GM20431 (cell line): ENCODE data around the gene ISLR.

ENCODE experiments used
- in situ Hi-C: fragments of 300-500 bp; cut with MseI, MboI; formaldehyde crosslinking; loops from one replicate; pipeline ENCODE4 v1.15.0; 2020; ENCODE audit warnings: low sequenced_read_pairs; ENCODE audit not compliant: unreplicated experiment

ISLR gene

DNA sequence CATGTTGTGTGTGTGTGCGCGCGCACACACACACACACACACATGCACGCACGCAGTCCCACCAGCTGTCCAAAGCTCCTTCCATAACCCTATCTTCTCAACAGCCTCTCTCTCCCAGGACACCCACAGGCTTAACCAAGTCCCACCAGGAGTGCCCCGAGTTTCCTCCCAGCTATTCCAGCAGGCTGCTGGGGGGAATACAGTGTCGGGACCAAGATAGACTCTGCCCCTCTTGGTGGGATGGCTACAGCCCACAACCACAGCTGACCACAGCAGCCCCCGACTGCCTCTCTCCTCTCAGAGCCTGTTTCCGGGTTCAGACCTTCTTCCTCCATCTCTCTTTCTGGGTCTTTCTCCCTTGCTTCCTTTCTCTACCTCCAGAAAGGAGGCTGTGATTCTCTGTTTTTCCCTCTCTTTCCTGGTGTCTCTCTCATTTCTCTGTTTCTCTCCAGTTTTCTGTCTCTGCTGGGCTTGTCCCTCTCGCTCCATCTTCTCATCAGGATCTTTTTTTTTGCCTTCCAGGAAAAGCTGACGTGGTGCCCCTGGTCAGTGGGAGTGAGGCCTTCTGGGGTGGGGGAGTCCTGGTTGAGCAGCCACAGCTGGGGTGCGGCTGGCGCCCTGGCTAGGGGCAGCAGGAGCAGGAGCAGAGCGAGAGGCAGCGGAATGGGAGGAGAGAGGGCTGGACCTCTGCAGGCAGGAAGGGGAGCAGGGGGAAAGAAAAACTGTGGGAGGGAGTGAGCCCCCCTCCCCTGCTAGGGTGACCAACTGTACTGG is 3.3 kb upstream of the ISLR start:
- in situ Hi-C loops: no loop called here

DNA sequence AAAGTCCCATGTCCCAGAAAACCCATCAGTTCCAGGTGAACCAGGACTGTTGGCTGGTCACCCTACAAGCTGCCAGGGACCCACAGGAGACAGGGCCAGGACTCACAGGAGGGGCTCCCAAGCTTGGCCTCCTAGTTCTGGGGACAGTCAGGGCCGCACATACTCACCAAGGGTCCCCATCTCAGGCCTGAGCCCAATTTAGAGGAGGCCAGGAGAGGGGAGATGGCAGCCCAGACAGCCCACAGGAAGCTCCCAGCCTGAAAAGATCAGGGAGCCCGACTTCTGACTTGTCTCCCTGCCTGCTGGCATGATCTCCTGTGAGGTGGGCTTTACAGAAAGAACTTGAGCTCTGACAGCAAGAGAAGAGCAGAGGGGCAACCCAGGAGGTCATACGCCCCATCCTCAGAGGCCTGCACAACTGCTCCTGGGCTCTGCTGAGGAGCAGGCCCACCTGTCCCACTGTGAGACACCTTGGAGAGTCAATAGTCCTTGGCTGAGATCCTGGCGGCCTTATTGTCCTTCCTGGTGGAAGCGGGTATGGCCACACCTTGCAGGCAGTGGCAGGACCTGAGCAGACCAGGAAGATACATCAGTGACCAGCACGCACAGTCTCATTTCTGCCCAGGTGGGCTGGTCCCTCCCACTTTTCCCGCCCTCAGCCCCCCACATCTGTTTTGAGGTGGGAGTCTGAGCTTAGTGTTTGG is 2.5 kb upstream of the ISLR start:
- in situ Hi-C loops: no loop called here

DNA sequence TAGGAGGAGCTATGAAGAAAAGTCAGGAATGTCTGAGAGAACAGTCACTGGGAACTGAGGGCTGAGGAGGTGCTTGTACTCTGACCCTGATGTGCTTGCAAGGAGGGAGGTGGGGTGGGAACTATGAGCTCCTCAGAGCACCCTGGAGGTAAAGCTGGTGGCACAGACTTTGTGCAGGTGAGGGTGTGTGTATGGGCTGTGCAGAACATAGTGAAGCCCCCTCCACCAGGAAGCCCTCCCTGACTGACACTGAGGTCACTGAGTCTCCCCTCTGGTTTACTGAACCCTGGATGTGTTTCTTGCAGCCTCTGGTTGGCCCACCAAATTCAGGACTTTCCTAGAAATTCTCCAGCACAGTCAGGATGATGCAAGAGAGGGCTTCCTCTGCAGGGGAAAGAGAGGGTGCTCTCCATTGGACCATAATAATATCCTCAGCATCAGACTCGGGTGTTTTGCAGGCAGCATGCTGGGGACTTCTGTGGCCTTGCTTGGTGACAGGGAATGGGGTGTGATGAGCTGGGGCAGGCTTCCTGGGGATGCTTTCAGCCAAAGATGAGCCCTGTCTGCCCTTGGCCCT is 1.5 kb upstream of the ISLR start:
- in situ Hi-C loops: no loop called here

GRCh38 chr15:74172701-74173379 is 670 bp upstream of the ISLR start:
- in situ Hi-C loops: no loop called here

DNA sequence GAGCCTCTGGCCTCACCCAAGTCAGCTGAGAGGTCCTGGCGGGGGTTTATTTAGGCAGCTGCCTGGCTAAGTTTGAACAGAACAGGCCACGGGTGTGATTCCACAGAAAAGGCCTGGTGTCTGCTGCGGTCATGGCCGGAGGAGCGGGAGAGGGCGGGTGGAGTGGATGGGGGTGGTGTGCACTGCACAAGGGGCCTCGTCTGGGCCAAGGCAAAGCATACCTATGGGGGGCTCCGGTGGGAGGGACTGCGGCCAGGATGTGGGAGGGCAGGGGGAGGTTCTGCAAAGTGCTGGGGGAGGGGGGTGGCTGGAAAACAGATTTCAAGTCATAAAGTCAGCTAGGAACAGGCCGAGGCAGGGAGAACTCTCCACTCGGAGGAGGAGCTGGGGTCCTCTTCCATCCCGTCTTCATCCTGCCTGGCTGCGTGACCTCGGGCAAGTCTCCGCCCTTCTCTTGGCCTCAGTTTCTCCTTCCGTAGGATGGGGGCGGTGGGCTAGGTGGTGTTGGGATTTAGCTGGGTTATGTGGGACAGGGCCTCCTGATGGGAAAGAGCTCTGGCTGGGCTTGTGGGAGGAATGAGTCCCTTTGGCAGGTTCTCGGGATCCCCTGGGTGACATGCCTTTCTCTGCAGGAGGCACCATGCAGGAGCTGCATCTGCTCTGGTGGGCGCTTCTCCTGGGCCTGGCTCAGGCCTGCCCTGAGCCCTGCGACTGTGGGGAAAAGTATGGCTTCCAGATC is 878 bp downstream of the ISLR start:
- in situ Hi-C loops: no loop called here

GRCh38 chr15:74174958-74175253 is 1.4 kb downstream of the ISLR start:
- in situ Hi-C loops: no loop called here

- in situ Hi-C loops: no loop called here
These were observed 2.0 kb downstream of the ISLR start for GRCh38 chr15:74175271-74176191.

DNA sequence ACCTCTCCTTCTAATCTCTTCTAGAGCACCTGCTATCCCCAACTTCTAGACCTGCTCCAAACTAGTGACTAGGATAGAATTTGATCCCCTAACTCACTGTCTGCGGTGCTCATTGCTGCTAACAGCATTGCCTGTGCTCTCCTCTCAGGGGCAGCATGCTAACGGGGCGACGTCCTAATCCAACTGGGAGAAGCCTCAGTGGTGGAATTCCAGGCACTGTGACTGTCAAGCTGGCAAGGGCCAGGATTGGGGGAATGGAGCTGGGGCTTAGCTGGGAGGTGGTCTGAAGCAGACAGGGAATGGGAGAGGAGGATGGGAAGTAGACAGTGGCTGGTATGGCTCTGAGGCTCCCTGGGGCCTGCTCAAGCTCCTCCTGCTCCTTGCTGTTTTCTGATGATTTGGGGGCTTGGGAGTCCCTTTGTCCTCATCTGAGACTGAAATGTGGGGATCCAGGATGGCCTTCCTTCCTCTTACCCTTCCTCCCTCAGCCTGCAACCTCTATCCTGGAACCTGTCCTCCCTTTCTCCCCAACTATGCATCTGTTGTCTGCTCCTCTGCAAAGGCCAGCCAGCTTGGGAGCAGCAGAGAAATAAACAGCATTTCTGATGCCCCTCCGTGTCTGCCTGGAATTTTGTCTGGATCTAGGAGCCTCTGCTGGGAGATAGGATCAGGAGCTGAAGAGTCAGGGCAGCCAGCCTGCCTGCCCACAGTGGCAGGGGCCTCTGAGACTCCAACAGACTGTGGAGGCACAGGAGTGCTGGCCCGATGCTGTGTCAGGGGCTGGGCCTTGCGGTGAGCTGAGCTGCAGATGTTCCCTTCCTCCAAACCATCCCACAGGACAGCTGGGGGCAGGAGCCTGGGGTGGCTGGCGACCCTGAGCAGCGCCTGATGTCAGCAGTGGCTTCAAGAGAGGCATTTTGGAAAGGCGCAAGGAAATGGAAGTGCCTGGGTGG is 3.0 kb downstream of the ISLR start:
- in situ Hi-C loops: no loop called here

- in situ Hi-C loops: no loop called here
These were observed 5.0 kb downstream of the ISLR start for GRCh38 chr15:74178326-74179100.

DNA sequence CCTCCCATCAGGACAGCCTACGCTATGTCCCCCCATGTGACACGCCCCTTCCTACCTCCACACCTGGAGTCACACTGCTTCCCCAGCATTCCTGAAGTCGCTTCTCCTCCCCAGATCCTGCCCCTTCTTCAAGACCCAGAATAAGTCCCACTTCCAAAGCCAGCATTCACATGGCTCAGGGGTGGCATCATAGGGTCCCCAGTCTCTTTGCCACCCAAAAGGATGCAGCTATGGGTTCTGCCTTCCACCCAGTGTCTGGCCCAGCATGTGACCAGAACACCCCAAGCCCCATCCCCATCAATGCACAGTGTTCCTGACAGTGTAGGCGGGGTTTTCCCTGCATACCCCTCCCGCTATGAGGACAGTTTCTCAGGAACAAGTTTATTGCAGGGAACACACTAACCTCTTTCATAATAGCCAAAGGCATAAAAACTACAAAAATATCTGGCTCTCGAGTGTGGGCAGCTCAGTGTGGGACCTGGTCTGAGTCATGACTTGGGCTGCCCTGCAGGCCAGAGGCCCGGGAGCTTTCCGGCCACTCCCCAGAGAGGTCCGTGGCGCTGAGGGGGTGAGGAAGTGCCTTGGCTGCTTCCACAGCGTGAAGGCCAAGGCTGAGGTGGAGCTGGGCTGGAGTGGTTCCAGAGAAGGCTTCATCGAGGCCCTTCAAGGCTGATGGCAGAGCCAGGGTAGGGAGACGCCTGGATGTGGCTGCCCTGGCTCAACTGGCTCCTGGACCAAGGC is 5.8 kb downstream of the ISLR start:
- in situ Hi-C loops: no loop called here

DNA sequence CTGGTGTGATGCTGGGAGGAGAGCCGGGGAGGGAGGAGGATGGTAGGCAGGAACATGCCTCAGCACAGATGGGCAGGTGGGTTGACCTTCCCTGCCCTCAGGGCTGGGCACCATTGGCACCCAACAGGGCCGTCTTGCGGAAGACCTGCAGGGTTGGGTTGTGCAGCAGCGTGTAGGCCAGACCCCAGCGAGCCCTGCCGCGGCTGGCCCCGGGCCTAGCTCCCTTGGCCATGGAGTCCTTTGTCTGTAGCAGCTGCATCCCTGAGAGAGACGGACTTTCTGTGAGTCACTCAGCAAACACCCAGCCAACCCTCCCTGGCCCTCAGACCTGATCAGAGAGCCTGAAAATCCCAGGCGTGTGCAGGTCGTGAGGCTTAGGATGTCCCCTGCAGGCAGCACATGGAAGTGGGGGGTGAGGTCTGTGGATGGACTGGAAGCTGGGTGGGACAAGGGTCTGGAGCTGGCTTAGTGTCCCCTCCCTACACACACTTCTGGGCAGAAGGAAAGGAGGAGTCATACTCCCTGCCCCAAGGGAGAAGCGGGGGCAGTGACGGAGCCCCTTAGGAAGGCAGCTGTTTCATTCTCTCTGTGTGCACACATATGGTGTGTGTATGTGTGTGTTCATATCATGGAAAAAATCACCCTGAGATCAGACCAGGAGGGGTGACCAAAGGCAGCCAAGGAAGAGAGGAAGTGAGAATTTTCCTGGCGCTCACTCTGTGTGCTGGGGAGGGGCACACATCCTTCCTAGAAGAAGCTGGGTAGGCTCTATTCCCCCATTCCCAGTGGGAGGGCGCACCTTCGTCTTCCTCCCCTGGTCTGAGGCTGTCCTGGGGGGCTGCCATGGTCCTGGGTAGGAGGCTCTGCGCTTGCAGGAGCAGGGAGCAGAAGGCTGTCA is 6.7 kb downstream of the ISLR start:
- in situ Hi-C loops: no loop called here

GRCh38 chr15:74180881-74181602 is 7.5 kb downstream of the ISLR start:
- in situ Hi-C loops: no loop called here

- in situ Hi-C loops: no loop called here
These were observed 8.6 kb downstream of the ISLR start for GRCh38 chr15:74182131-74182530.

DNA sequence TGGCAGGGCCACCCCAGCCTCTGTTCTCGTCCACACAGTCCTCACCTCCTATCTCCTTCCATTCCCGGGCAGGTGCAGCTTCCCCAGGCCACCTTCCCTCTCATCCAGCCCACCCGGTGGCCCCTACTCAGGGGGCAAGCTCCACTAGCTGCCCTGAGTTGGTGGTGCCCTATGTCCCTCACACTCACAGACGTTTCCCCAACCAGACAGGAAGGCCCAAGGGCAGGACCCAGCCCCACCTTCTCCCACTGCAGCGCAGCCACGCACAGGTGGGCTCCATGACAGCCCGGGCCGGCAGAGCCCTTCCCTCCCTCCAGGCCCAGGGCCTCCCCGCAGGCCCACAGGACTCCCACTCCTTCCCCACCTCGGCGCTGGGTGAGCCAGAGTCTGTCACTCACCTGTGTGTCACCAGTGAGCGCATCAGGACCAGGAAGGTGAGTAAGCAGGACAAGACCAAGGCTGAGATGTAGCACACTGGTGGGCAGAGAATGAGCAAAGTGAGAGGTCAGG is 11.1 kb downstream of the ISLR start:
- in situ Hi-C loops: no loop called here

DNA sequence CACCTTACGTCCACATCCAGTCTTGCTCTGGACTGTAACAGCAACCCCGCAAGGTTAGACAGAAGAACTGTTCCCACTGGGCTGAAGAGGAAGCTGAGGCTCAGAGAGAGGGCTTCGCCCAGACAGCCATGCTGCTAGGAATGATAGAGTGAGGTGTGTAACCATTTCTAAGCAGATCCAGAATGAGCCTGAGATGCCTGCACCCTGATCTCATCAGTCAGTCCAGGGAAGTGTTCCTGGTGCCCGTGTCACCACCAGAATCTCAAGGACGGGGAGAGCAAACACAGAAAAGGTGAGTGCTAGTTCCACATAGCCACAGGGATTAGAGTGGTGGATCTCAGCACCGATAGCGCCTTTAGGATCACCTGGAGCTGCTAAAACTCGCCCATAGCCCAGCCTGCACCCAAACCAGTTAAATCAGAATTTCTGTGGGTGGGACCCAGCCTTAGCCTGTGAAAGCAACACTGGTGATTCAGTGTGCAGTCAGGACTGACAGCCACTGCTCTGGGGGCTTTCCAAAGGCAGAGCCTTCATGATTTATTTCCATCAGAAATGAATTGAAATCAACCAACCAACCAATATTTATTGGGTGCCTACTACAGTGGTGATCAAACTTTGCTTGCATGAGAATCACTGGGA is 12.3 kb downstream of the ISLR start:
- in situ Hi-C loops: no loop called here
